PC-3 (cell line): Measurements from ENCODE around the gene EPB41L2.

Experiments
- CTCF ChIP-seq: fragments of 300-600 bp; sonication (generic); conservative IDR thresholded peaks from 2 replicates; pipeline ENCODE4 v1.5.1; 2017; ENCODE audit warnings: antibody characterized with exemption, low read depth, mild to moderate bottlenecking, low read length
- EZH2 ChIP-seq: fragments of 300-600 bp; sonication (generic); IDR thresholded peaks from one replicate; pipeline ENCODE4 v1.6.1; 2017; ENCODE audit warnings: antibody characterized with exemption, mild to moderate bottlenecking, low read length; ENCODE audit not compliant: unreplicated experiment
- EZH2phosphoT487 ChIP-seq: fragments of 300-600 bp; sonication (generic); IDR thresholded peaks from 2 replicates; pipeline ENCODE4 v1.6.1; 2018; ENCODE audit warnings: mild to moderate bottlenecking, antibody characterized with exemption, low read length, borderline replicate concordance

- TF ChIP-seq CTCF (no peak), EZH2phosphoT487 (no peak), EZH2 (no peak)
Measured at GRCh38 chr6:130973521-130974277, 89.3 kb downstream of the EPB41L2 start.
